Measurements from ENCODE around the gene METTL22. TPM values are rescaled to one million over a fixed set of nuclear protein-coding genes. Genes with fewer than 3 reads are reported as not detected.

Gene METTL22
- total and polyA plus RNA-seq, 4 experiments from 2014 or later: 6.2 to 49.8 (median 28.6) TPM

DNA sequence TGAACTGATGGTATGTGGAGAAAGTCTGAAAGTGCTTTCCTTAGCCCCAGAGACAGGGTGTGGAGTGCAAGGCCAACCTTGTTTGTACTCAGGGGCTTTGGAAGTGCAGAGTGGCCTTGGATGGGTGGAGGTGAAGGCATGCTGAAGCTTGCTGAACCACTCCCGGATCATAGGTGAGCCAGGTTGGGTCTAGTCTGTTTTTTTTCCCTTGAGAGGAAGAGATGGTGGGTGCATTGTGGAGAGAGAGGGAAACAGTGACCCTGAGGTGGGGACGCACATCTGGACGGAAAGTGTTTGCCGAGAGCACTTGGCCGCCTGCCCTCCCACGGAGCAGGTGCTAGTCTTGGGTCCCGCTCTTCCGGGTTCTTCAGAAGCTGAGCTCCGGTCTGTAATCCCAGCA lies 65.4 kb downstream of the METTL22 start:
- Mint-ChIP-seq H3K36me3 (peaks cover 29 to 35% of the 10 kb centered on the region in 2 donors), H3K27me3 (no peaks in the 10 kb centered on the region), H3K27ac (no peak overlapping the region), H3K4me3 (no peak overlapping the region), H3K4me1 (peaks cover 0 to 2% (median 0%) of the 10 kb centered on the region in 4 donors), H3K9me3 (peaks cover 0 to 22% (median 15%) of the 10 kb centered on the region in 8 donors)
- Histone ChIP-seq H3K9me3 (ENCODE audit: control insufficient read depth in 1 of 2, low read length in 2 of 2) (no peaks in the 10 kb centered on the region), H3K4me3 (ENCODE audit: low read length in 2 of 2) (no peak overlapping the region), H3K27me3 (ENCODE audit: insufficient read depth, low read length) (no peaks in the 10 kb centered on the region), H3K4me1 (ENCODE audit: insufficient read depth, low read length) (no peaks in the 10 kb centered on the region), H3K27ac (ENCODE audit: low read depth, low read length) (no peak overlapping the region), H3K36me3 (ENCODE audit: insufficient read depth, low read length) (no peaks in the 10 kb centered on the region)
- no peak for DNase-seq
- ChIA-PET CTCF (ENCODE audit: partially characterized antibody) (no interaction called here), POLR2A (ENCODE audit: partially characterized antibody) (no interaction called here)
- intact Hi-C loops (cut with micrococcal nuclease): no loop called here

DNA sequence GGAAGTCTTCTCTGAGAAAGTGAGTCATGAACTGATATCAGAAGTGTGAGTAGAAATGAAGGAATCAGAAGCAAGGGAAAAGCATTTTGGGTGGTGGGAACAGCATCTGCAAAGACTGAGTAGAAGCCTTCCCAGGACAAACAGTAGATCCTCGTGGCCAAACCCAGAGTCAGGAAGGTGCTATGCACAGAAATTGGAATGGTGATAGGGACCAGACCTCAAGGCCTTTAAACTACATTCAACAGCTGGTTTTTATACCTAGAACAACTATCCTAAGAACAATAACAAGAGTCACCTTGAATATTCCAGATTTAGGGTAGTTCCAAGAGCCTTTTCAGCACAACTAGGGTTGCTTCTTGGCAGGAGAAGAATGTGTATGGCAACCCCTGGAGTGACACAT lies 68.2 kb downstream of the METTL22 start:
- no peak overlapping the region for H3K27ac Mint-ChIP-seq
- no peak overlapping the region for H3K27ac ChIP-seq (ENCODE audit: low read depth, low read length)
- no peaks in the 10 kb centered on the region for H3K9me3 ChIP-seq (ENCODE audit: control insufficient read depth in 1 of 2, low read length in 2 of 2)
- H3K4me3 ChIP-seq (ENCODE audit: low read length in 2 of 2): no peak overlapping the region
- peaks cover 0 to under 1% (median 0%) of the 10 kb centered on the region in 4 donors for H3K4me1 Mint-ChIP-seq
- peaks cover 0 to 22% (median 15%) of the 10 kb centered on the region in 8 donors for H3K9me3 Mint-ChIP-seq
- H3K36me3 Mint-ChIP-seq: peaks cover 22 to 42% of the 10 kb centered on the region in 2 donors
- ChIA-PET POLR2A (ENCODE audit: partially characterized antibody) (no interaction called here), CTCF (ENCODE audit: partially characterized antibody) (no interaction called here)
- H3K36me3 ChIP-seq (ENCODE audit: insufficient read depth, low read length): no peaks in the 10 kb centered on the region
- intact Hi-C loops (cut with micrococcal nuclease): no loop called here
- H3K27me3 ChIP-seq (ENCODE audit: insufficient read depth, low read length): no peaks in the 10 kb centered on the region
- H3K4me3 Mint-ChIP-seq: no peak overlapping the region
- H3K4me1 ChIP-seq (ENCODE audit: insufficient read depth, low read length): no peaks in the 10 kb centered on the region
- H3K27me3 Mint-ChIP-seq: no peaks in the 10 kb centered on the region
- no peak for DNase-seq

DNA sequence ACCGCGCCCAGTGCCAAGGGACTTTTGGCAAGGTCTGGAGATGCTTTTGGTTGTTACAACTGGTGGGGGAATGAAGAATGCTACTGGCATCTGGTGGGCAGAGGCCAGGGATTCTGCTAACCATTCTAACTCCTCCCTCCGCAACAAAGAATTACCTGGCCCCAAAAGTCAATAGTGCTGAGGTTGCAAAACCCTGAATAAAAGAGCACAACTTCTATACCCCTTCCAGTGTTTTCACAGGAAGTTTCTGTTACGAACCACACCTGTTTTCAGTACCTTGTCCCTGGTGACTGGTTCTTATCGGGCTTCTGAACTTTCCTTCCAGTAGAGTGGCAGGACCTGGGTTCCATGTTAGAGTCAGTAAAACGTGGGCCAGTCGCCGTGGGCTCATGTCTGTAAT lies 70.2 kb downstream of the METTL22 start:
- H3K9me3 ChIP-seq (ENCODE audit: control insufficient read depth in 1 of 2, low read length in 2 of 2): no peaks in the 10 kb centered on the region
- Mint-ChIP-seq H3K27me3 (no peaks in the 10 kb centered on the region), H3K4me1 (no peaks in the 10 kb centered on the region), H3K36me3 (peaks cover 21 to 39% of the 10 kb centered on the region in 2 donors), H3K9me3 (peaks cover 0 to 22% (median 14%) of the 10 kb centered on the region in 8 donors), H3K27ac (no peak overlapping the region), H3K4me3 (no peak overlapping the region)
- H3K4me1 ChIP-seq (ENCODE audit: insufficient read depth, low read length): no peaks in the 10 kb centered on the region
- intact Hi-C loops (cut with micrococcal nuclease): no loop called here
- H3K27me3 ChIP-seq (ENCODE audit: insufficient read depth, low read length): no peaks in the 10 kb centered on the region
- H3K27ac ChIP-seq (ENCODE audit: low read depth, low read length): no peak overlapping the region
- H3K36me3 ChIP-seq (ENCODE audit: insufficient read depth, low read length): no peaks in the 10 kb centered on the region
- CTCF ChIA-PET (ENCODE audit: partially characterized antibody): no interaction called here
- DNase-seq: no peak
- POLR2A ChIA-PET (ENCODE audit: partially characterized antibody): no interaction called here
- H3K4me3 ChIP-seq (ENCODE audit: low read length in 2 of 2): no peak overlapping the region

DNA sequence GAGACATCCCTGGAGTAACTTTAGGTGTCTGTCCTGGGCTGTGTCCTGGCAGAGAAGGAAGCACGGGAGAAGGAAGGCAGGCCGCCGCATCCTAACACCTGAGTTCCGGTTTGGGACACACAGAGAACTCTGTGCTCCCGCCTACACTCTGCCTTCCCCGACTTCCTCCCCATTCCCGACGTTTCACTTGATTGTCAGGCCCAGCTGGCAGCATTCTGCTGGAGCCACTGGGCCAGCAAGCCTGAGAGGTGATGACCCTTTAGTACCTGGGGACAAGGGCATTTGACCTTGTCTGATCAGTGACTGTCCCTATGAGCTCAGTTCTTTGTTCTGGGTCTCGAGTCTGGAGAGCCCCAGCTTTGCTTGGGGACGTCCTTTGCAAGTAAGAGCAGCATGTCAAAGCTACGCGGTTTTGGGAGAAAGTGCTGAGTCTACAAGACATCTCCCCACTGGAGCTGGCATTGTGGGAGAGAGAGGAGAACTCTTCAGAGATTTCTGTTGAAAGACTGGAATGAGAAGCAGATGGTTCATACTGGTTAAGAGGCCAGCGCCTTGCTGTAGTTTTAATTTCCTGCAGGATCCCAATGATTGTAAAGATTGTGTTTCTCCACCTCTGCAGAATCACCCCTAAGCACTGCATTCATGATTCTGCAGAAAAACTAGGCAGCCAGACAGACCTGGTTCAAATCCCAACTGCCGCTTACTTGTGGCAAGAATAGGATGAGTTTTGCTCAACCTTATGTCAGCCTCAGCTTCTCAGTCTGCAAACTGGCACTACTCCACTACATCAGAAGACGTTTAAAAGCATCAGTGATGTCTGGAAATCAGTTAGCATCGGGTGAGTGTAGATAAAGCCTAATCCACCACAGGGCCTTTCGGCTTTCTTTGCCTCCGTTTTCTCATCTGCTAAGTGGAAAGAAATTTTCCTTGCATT lies 73.6 kb downstream of the METTL22 start:
- H3K9me3 Mint-ChIP-seq: peaks cover 0 to 10% (median 4%) of the 10 kb centered on the region in 8 donors
- DNase-seq: no peak
- H3K9me3 ChIP-seq (ENCODE audit: control insufficient read depth in 1 of 2, low read length in 2 of 2): no peaks in the 10 kb centered on the region
- ChIA-PET CTCF (ENCODE audit: partially characterized antibody) (interaction anchor here (1.1 kb wide), 1 partner anchor 9 kb away, joined by 3 read pairs; no protein-coding TSS in a partner anchor), POLR2A (ENCODE audit: partially characterized antibody) (no interaction called here)
- no peaks in the 10 kb centered on the region for H3K36me3 ChIP-seq (ENCODE audit: insufficient read depth, low read length)
- H3K27ac Mint-ChIP-seq: peak overlapping the region in 1 of 7 donors; percentile 56
- no peaks in the 10 kb centered on the region for H3K4me1 Mint-ChIP-seq
- no peaks in the 10 kb centered on the region for H3K27me3 Mint-ChIP-seq
- intact Hi-C loops (cut with micrococcal nuclease): no loop called here
- H3K27me3 ChIP-seq (ENCODE audit: insufficient read depth, low read length): no peaks in the 10 kb centered on the region
- H3K27ac ChIP-seq (ENCODE audit: low read depth, low read length): no peak overlapping the region
- H3K4me1 ChIP-seq (ENCODE audit: insufficient read depth, low read length): no peaks in the 10 kb centered on the region
- H3K4me3 ChIP-seq (ENCODE audit: low read length in 2 of 2): no peak overlapping the region
- H3K4me3 Mint-ChIP-seq: no peak overlapping the region
- H3K36me3 Mint-ChIP-seq: peaks cover 17 to 31% of the 10 kb centered on the region in 2 donors

DNA sequence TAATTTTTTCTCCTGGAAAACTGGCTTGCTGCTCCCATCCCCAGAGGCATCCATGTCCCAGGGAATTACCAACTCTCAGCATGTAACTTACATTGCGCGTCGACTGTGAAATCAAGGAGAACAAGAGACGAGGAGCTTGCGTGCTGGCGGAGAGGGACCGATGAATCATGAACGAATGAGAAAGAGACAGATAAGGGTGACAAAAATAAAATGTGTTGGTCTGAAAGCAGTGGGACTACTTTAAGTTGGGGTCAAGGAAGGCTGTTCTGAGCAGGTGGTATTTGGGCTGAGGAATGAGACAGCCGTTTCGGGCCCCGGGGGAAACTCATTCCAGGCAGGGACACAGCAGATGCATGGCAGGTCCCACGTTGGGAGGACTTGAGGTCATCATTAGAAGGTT lies 75.4 kb downstream of the METTL22 start:
- no peak overlapping the region for H3K27ac ChIP-seq (ENCODE audit: low read depth, low read length)
- no peak overlapping the region for H3K4me3 Mint-ChIP-seq
- CTCF ChIA-PET (ENCODE audit: partially characterized antibody): no interaction called here
- no peaks in the 10 kb centered on the region for H3K27me3 ChIP-seq (ENCODE audit: insufficient read depth, low read length)
- POLR2A ChIA-PET (ENCODE audit: partially characterized antibody): interaction anchor here (1.0 kb wide), 1 partner anchor 14 kb away, joined by 3 read pairs; no protein-coding TSS in a partner anchor
- H3K9me3 Mint-ChIP-seq: peaks cover 0 to 2% (median 0%) of the 10 kb centered on the region in 8 donors
- intact Hi-C loops (cut with micrococcal nuclease): no loop called here
- H3K27ac Mint-ChIP-seq: no peak overlapping the region
- H3K9me3 ChIP-seq (ENCODE audit: control insufficient read depth in 1 of 2, low read length in 2 of 2): no peaks in the 10 kb centered on the region
- no peaks in the 10 kb centered on the region for H3K36me3 ChIP-seq (ENCODE audit: insufficient read depth, low read length)
- H3K36me3 Mint-ChIP-seq: peaks cover 7 to 25% of the 10 kb centered on the region in 2 donors
- no peak overlapping the region for H3K4me3 ChIP-seq (ENCODE audit: low read length in 2 of 2)
- H3K4me1 Mint-ChIP-seq: no peaks in the 10 kb centered on the region
- H3K27me3 Mint-ChIP-seq: no peaks in the 10 kb centered on the region
- no peaks in the 10 kb centered on the region for H3K4me1 ChIP-seq (ENCODE audit: insufficient read depth, low read length)
- no peak for DNase-seq

DNA sequence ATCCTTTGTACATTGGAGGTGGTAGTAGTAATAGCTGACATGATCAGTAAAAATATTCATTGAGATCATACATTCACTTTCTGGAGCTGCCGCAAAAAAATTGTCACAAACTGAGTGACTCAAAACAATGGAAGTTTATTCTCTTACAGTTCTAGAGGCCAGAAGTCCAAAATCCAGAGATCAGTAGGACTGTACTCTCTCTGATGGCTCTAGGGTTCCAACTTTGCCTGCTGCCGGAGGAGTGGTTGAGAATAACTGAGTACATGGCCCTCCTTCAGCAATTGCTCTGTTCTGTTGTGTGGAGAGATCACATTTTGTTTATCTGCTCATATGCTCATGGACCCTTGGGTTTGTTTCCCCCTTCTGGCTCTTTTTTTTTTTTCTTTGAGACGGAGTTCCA lies 76.5 kb downstream of the METTL22 start:
- CTCF ChIA-PET (ENCODE audit: partially characterized antibody): no interaction called here
- H3K27me3 ChIP-seq (ENCODE audit: insufficient read depth, low read length): no peaks in the 10 kb centered on the region
- no peaks in the 10 kb centered on the region for H3K27me3 Mint-ChIP-seq
- no peak for DNase-seq
- peaks cover 7 to 30% of the 10 kb centered on the region in 2 donors for H3K36me3 Mint-ChIP-seq
- H3K27ac Mint-ChIP-seq: no peak overlapping the region
- H3K9me3 ChIP-seq (ENCODE audit: control insufficient read depth in 1 of 2, low read length in 2 of 2): no peaks in the 10 kb centered on the region
- no peaks in the 10 kb centered on the region for H3K4me1 ChIP-seq (ENCODE audit: insufficient read depth, low read length)
- H3K4me1 Mint-ChIP-seq: peaks cover 0 to 2% (median 0%) of the 10 kb centered on the region in 4 donors
- H3K36me3 ChIP-seq (ENCODE audit: insufficient read depth, low read length): no peaks in the 10 kb centered on the region
- H3K9me3 Mint-ChIP-seq: peaks cover 0 to 2% (median 0%) of the 10 kb centered on the region in 8 donors
- H3K4me3 Mint-ChIP-seq: no peak overlapping the region
- POLR2A ChIA-PET (ENCODE audit: partially characterized antibody): no interaction called here
- intact Hi-C loops (cut with micrococcal nuclease): no loop called here
- no peak overlapping the region for H3K27ac ChIP-seq (ENCODE audit: low read depth, low read length)
- no peak overlapping the region for H3K4me3 ChIP-seq (ENCODE audit: low read length in 2 of 2)
